ENCODE data around the gene GPR18.

The GPR18 gene

GRCh38 chr13:99289674-99290337 is 31.6 kb upstream of the GPR18 start:
- Histone ChIP-seq H3K27me3 (ENCODE audit: insufficient read depth, low read depth, severe bottlenecking) (no peaks in the 10 kb centered on the region), H3K4me3 (ENCODE audit: low read depth, low read length) (no peak overlapping the region), H3K36me3 (peaks cover 4% of the 10 kb centered on the region), H3K9me3 (ENCODE audit: severe bottlenecking) (no peaks in the 10 kb centered on the region), H3K27ac (no peak overlapping the region)
- no peak for DNase-seq
- TF ChIP-seq, protein P1, sequence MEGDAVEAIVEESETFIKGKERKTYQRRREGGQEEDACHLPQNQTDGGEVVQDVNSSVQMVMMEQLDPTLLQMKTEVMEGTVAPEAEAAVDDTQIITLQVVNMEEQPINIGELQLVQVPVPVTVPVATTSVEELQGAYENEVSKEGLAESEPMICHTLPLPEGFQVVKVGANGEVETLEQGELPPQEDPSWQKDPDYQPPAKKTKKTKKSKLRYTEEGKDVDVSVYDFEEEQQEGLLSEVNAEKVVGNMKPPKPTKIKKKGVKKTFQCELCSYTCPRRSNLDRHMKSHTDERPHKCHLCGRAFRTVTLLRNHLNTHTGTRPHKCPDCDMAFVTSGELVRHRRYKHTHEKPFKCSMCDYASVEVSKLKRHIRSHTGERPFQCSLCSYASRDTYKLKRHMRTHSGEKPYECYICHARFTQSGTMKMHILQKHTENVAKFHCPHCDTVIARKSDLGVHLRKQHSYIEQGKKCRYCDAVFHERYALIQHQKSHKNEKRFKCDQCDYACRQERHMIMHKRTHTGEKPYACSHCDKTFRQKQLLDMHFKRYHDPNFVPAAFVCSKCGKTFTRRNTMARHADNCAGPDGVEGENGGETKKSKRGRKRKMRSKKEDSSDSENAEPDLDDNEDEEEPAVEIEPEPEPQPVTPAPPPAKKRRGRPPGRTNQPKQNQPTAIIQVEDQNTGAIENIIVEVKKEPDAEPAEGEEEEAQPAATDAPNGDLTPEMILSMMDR (IDR thresholded peaks at IDR 0.05; ENCODE audit: low read depth, low read length), result no peak

GRCh38 chr13:99289271-99289670 is 31.1 kb upstream of the GPR18 start:
- TF ChIP-seq, protein P1 (IDR thresholded peaks at IDR 0.05; ENCODE audit: low read depth, low read length), result no peak
- no peak overlapping the region for H3K4me3 ChIP-seq (ENCODE audit: low read depth, low read length)
- H3K27me3 ChIP-seq (ENCODE audit: insufficient read depth, low read depth, severe bottlenecking), result no peaks in the 10 kb centered on the region
- H3K27ac ChIP-seq, result no peak overlapping the region
- peaks cover 4% of the 10 kb centered on the region for H3K36me3 ChIP-seq
- no peak for DNase-seq
- no peaks in the 10 kb centered on the region for H3K9me3 ChIP-seq (ENCODE audit: severe bottlenecking)

DNA sequence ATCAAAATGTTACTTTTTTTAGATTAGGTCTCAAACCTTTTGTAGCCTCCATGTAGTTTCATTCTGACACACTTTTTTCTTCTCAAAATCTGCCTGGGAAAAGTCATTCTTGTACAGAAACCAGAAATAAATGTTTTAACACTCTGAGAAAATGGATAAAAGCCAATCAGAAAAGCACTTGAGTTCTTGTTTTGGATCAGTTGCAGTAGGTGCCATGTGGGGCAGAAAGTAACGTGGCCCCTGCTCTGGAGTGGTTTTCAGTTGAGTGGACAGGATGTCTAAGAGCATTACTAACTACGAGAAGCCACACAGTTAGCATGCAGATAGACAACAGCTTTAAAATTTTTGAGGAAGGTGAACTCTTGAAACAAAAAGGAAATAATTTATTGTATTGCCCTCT is 29.9 kb upstream of the GPR18 start:
- Histone ChIP-seq H3K36me3 (peaks cover 4% of the 10 kb centered on the region), H3K27me3 (ENCODE audit: insufficient read depth, low read depth, severe bottlenecking) (no peaks in the 10 kb centered on the region), H3K27ac (no peak overlapping the region), H3K9me3 (ENCODE audit: severe bottlenecking) (no peaks in the 10 kb centered on the region), H3K4me3 (ENCODE audit: low read depth, low read length) (no peak overlapping the region)
- TF ChIP-seq, protein P1 (IDR thresholded peaks at IDR 0.05; ENCODE audit: low read depth, low read length), result no peak
- DNase-seq, result no peak

DNA sequence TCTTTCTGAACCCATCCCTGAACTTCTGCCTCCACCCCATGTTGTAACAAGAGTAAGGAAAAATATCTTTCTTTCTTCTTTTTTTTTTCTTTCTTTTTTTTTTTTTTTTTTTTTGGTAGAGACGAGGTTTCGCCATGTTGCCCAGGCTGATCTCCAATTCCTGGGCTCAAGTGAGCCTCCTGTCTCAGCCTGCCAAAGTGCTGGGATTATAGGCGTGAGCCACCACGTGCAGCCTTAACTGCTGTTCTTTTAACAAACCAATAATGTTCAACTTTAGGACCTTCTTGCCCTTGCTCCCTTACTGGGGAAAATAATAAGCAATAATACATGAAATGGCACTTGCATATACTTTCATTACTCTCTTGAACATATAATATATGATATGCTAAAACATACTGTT is 29.4 kb upstream of the GPR18 start:
- DNase-seq, result no peak
- Histone ChIP-seq H3K36me3 (peaks cover 4% of the 10 kb centered on the region), H3K9me3 (ENCODE audit: severe bottlenecking) (no peaks in the 10 kb centered on the region), H3K27me3 (ENCODE audit: insufficient read depth, low read depth, severe bottlenecking) (no peaks in the 10 kb centered on the region), H3K4me3 (ENCODE audit: low read depth, low read length) (no peak overlapping the region), H3K27ac (no peak overlapping the region)
- TF ChIP-seq, protein P1 (IDR thresholded peaks at IDR 0.05; ENCODE audit: low read depth, low read length), result no peak

DNA sequence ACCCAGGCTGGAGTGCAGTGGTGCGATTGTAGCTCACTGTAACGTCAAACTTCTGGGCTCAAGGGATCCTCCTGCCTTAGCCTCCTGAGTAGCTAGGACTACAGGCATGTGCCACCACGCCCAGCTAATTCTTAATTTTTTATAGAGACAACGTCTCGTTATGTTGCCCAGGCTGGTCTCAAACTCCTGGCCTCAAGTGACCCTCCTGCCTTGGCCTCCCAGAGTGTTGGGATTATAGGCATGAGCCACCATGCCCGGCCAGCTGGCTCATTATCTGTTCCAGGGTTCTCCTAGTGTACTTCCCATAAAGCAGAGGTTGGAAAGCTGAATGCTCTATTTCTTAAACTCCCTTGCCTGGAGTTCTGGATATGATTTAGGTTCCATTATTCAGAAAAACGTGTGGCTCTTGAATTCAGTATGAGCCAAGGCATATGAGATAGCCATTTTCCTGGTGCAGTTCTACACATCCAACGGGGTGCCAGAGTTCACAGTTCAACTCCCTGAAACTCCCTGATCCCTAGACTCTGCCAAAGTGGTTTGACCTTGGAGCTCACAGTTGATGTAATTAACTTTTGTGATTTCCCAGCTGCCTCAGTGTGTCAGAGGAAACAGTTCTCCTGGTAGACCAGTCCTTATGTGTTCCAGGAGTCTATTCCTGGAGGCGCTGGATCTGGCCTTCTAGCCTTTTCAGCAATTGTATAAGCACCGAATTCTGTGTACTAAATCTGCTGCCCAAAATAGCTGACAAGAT is 27.4 kb upstream of the GPR18 start:
- no peaks in the 10 kb centered on the region for H3K27me3 ChIP-seq (ENCODE audit: insufficient read depth, low read depth, severe bottlenecking)
- no peak overlapping the region for H3K27ac ChIP-seq
- peak; percentile 49 for DNase-seq
- no peaks in the 10 kb centered on the region for H3K9me3 ChIP-seq (ENCODE audit: severe bottlenecking)
- H3K36me3 ChIP-seq, result peaks cover 7% of the 10 kb centered on the region
- H3K4me3 ChIP-seq (ENCODE audit: low read depth, low read length), result no peak overlapping the region
- TF ChIP-seq, protein P1 (IDR thresholded peaks at IDR 0.05; ENCODE audit: low read depth, low read length), result no peak
